NCI-H2171 (cell line): ENCODE measurements around the gene OSBPL1A.
A peak's percentile ranks its signal among the peaks of the same experiment; 100 is the strongest.
"Not testable (repeated sequence)": the region's sequence is repeated elsewhere in the genome, so short reads cannot be mapped to it uniquely, and the experiment has no call there.

Experiments used
- DNase-seq: peaks from one replicate; lab custom pipeline; 2025; lab: John Stamatoyannopoulos, UW

OSBPL1A gene

DNA sequence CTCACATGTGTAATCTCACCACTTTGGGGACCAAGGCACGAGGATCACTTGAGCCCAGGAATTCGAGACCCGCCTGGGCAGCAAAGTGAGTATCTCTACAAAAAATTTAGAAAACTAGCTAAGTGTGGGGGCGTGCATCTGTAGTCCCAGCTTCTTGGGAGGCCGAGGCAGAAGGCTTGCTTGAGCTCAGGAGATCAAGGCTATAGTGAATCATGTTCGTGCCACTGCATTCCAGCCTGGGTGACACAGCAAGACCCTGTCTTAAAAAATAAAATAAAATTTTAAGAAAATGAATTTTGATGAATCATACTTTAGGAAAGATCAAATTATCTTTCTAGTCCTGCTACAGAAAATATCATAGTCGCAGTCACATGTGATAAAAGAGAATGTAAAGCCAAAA, 211.8 kb downstream of the OSBPL1A start:
- no peak for DNase-seq

DNA sequence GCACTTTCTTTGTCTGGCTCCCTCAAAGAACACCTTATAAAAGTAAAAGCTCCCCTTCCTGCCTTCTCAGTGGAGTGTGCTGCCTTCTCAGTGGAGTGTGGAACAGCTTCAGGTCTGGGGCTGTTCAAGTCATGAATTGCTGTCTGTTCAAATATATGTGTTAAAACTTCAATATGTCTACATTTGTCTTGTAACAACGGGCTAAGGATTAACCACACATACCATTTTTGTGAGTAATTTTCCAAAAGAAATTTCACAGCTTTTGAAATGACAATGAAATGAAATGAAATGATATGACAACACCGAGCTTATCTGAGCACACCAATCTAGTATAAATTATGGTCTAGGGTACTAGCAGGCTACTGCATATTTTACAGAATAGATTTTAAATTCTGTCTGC, 215.8 kb downstream of the OSBPL1A start:
- no peak for DNase-seq

DNA sequence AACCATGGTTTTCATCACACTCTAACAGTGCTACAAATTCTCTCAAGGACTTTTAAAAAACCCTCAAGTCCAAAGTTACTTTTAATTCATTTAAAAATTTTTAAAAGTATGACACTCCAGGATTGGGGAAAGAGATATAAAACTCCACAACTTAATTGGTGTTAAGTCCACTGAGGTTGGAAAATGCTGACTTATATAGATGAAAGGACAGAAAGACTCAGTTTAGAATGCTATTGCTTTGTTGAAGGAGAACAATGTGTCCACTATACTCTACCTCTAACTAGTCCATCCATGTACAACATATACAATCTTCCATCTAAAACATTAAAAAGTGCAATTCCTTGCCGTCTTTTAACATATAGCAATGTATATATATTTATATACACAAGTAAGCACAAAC, 217.6 kb downstream of the OSBPL1A start:
- DNase-seq = no peak

- DNase-seq = no peak
Observed at GRCh38 chr18:24177499-24178133, 220.0 kb downstream of the OSBPL1A start.

- no peak for DNase-seq
Observed at GRCh38 chr18:24176727-24177416, 220.8 kb downstream of the OSBPL1A start.

DNA sequence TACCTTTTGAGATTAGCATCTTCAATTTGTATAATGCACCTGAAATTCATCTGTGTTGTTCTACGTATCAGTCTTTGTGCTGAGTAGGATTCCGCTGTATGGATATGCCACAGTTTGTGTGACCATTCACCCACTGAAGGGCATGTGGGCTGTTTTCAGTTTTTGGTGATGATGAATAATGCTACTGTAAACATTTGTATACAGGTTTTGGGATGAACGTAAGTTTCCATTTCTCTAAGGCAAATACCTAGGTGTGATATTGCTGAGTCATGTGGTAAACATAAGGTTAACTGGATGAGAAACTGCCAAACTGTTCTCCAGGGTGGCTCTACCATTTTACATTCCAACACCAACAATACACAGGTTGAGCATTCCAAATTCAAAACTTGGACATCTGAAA, 223.6 kb downstream of the OSBPL1A start:
- no peak for DNase-seq

DNA sequence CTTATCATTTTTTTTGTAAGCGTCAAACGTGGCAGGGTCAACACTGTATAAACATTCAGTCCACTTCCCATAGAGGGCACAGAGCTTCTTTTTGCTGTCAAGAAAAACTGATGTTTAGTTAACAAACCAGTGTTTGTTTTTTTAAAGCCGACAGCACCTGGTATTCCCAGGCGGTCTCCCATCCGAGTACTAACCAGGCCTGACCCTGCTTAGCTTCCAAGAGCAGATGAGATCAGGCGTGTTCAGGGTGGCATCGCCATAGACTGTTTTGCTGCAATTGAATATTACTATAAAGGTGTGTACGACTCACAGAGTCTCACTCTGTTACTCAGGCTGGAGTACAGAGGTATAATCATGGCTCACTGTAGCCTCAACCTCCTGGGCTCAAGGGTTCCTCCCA, 227.3 kb downstream of the OSBPL1A start:
- no peak for DNase-seq

GRCh38 chr18:24168496-24168895, 229.1 kb downstream of the OSBPL1A start:
- no peak for DNase-seq

DNA sequence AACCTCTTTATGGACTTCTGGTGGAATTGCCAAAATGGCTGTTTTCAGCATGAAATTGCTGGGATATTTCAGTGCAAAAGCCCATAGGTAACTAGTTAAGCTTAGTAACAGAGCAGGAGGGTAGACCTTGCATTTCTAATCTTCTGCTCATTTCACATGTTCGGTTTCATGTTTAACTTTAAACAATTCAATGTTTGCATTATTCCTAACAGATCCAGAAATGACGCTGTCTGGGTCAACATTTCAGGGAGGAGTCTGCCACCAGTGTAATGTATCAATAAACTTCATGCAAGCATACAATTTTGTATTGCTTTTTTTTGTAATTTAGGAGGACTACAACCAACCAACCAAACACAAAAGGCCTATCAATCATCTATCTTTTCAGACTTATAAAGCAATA, 236.3 kb downstream of the OSBPL1A start:
- no peak for DNase-seq

GRCh38 chr18:24160086-24160485, 237.5 kb downstream of the OSBPL1A start:
- DNase-seq = no peak

DNA sequence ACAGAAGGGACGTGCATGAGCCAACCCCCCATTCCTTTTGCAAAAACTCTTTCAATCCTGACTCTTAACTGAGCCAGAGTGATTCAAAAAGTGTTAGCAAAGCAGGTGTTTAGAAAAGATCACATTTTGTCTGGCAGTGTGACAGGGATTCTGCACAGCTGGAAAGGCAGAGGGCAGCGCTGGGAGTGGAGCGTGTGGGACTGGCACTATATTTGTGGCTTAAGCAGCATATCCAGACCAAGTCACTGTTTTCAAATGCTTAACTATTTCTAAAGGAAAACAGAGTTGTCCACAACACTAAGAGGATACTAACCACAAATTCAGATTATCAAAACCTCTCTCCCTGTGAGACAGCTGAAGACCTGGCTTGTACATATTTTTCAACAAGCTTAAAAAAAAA, 239.8 kb downstream of the OSBPL1A start:
- no peak for DNase-seq

GRCh38 chr18:24153397-24153796, 244.2 kb downstream of the OSBPL1A start:
- DNase-seq = no peak

- DNase-seq = not testable (repeated sequence)
Observed at GRCh38 chr18:24149591-24149990, 248.0 kb downstream of the OSBPL1A start.

DNA sequence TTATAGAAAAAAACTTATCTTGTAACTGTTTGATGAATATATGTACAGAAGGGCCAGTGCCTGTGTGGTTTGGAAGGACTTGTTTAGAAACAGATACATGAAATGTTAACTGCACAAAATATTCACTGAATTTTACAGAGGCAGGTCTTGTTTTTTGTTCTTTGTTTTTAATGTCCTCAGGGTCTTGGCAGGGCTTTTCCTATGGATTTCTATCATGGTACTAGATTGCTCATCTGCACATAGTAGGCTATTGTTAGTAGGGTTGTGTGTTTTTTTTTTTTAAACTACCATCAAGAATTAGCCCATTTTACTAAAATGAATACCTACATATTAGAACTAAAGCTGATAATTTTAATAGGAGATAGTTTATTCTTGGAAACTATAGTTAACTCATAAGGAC, 255.2 kb downstream of the OSBPL1A start:
- DNase-seq = no peak

- no peak for DNase-seq
Observed at GRCh38 chr18:24140697-24141096, 256.9 kb downstream of the OSBPL1A start.

DNA sequence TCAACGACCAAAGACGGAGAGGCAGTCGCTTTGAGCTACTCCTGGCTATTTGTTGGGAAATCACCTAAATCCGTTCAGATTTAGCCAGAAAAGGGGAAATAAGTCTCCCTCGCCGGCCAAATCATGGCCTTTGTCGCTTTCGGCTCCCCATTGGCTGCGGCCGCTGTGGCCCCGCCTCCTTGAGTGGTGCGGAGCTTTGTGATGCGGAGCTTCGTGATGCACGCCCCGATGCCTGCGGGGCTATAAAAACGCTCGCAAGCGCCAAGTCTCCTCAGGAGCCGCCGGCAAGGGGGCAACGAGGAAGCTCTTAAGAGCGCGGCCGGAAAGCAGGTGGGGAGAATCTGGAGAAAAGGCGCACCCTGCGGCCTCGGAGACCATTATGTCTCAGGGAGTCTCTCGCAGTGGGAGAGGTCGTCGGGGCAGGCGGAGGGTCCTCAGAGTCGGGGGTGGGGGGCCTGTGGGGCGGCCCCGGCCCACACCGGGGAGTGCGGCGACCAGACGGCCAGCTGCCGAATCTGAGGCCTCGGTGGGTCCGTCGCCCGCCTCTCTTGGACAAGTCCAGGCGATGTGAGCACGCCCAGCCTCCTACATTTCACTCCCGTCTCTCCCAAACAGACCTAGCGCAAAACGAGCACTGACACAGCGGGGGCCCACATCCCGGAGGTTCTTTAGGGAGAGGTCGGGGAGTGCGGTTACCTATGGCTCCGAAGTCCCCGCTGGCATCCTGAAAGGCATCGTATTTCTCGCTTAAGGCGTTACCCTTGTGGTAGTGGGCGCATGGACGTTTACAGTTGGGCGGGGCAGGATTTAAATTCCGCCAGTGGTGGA, 258.6 kb downstream of the OSBPL1A start, which contains the start of gene CABYR:
TSS of gene CABYR (plus strand) at position 274 of the 828 bp plus-strand sequence. CDS start 4,053 bp downstream, outside the sequence.
- DNase-seq = peak; percentile 83

DNA sequence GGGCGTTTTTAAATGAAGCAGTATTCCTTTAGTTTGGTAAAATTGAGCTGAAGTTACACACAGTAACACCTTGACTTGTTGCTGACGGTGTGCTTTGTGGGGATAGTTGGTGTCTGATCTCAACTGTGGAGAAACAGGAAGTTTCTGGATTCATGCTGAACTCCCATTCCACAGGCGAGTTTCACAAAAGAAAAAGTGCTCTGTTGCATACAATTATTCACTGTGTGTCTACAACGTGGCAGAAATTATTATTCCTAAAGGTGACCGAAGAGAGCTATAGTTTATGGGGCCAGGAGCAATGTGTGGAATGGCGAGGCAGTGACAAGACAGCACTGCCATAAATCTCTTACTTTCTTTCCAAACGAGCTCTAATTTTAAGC, 259.2 kb downstream of the OSBPL1A start:
- DNase-seq = no peak

DNA sequence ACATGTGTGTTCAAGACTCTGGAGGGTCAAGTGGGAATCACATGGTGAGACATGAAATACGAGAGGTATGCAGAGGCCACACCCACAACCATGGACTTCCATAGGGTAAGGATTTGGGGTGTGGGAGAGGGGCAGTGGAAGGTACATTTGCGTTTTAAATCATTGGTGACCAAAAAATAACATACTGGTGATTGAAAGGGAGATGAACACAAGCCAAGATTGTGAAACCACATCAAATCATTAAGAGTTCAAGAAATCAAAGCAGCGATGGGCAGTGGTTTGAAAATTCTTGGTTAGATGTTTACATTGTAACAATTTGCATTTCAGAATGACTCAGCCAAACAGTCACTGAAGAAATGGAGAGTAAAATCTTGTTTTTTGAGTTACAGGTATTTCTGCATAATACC, 260.7 kb downstream of the OSBPL1A start:
- no peak for DNase-seq

DNA sequence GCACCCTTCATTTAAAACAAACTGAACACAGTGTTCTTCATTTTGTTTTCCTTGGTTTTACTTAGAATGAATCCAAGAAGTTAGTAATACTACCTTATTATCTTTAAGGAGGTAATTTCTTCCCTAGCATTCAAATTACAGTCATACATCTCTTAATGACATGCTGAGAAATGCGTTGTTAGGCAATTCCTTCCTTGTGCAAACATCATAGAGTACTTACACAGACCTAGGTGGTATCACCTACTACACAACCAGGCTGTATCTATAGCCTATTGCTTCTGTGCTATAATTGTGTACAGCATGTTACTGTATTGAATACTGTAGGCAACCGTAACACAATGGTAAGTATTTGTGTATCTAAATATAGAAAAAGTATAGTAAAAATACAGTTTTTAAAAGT, 267.1 kb downstream of the OSBPL1A start:
- no peak for DNase-seq

DNA sequence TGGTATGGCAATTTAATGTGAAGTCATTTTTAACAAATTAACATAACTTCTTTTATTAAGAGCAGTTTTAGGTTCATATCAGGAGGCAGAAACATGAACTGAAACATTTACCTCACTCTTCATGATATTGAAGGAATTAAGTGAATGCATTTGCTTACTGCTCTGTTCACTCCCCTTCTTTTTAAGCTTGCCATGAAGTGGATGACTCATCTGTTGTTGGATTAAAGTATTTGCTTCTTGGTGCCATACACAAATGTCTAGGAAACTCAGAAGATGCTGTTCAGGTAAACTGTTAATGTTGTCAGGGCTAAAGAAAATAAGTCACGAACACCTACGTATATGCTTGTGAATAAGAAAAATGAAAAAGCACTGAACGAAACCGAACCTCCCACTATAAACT, 268.9 kb downstream of the OSBPL1A start:
- DNase-seq = no peak

DNA sequence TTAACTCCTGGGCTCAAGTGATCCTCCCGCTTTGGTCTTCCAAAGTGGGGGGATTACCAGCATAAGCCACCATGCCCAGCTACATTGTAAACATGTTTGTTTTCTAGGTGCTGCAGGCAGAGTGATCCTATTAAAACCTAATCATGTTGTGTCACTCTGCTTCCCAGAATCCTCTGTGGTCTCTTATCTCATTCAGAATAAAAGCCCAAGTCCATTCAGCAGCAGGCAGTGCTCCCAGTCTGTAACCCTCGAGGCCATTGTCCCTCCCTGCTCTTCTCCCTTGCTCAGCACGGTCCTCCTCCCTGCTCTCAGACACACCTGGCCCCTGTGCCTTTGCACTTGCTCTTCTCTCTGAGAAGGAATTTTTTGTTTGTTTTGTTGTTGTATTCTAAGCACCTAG, 269.9 kb downstream of the OSBPL1A start:
- no peak for DNase-seq

DNA sequence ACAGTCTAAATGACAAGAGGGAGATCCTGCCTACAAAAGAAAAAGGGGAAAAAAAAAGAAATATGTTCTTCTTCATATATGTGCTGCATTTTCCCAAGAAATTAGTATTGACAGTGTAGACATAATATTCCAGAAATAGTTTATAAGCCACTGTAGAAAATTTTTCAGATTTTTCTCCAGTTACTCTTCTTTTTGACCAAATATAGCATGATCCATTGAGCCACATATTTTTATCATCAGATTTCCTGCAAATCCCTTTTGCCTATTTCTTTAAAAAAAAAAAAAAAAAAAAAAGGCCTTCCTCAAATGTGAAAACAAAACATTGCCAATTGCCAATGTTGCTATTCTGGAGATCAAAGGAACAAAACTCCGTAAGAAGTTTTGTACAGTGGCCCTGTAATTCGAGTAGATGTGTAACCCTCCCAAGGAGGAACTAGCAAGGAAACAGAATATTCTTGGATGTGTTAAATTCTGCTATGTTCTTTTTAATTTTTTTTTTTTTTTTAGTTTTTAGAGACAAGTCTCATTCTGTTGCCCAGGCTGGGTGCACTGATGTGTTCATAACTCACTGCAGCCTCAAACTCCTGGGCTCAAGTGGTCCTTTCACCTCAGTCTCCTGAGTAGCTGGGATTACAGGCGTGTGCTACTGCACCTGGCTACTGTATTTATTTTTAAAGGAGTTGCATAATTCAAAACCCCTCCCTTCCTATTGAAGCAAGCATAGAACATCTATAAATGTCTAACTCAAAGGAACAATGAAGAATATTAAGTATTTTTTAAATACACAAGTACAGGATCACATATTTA, 271.3 kb downstream of the OSBPL1A start:
- peak; percentile 6 for DNase-seq
